ENCODE data around the gene KRT39.

GRCh38 chr17:40995116-40995515 lies 28.4 kb upstream of the KRT39 start:
- no peak for TF ChIP-seq ZNF331 (CRISPR knock-in tag; IDR thresholded peaks at IDR 0.05)
- TF ChIP-seq TAF1 (CRISPR knock-in tag; IDR thresholded peaks at IDR 0.05), result no peak
- TF ChIP-seq NR3C1 (CRISPR knock-in tag; IDR thresholded peaks at IDR 0.05), result no peak
- TF ChIP-seq HMG20B (CRISPR knock-in tag; conservative IDR thresholded peaks at IDR 0.05), result no peak
- no peak for TF ChIP-seq RAD21 (CRISPR knock-in tag; IDR thresholded peaks at IDR 0.05)
- TF ChIP-seq PBX2 (CRISPR knock-in tag; IDR thresholded peaks at IDR 0.05), result no peak
- TF ChIP-seq MLX (CRISPR knock-in tag; IDR thresholded peaks at IDR 0.05), result no peak
- no peak for TF ChIP-seq CTCF (CRISPR knock-in tag; IDR thresholded peaks at IDR 0.05)
- no peak for TF ChIP-seq KAT7 (CRISPR knock-in tag; IDR thresholded peaks at IDR 0.05; ENCODE audit: borderline replicate concordance)
- TF ChIP-seq RFX5 (IDR thresholded peaks at IDR 0.05; ENCODE audit: low read depth, low read length), result no peak
- no peak for TF ChIP-seq ZNF264 (CRISPR knock-in tag; IDR thresholded peaks at IDR 0.05)
- no peak for TF ChIP-seq NFYB (CRISPR knock-in tag; IDR thresholded peaks at IDR 0.05)

Measured in HepG2 (cell line).